ENCODE data around the gene NCOA7. TPM values are rescaled to one million over a fixed set of nuclear protein-coding genes. Genes with fewer than 3 reads are reported as not detected.
A peak's percentile ranks its signal among the peaks of the same experiment; 100 is the strongest.
"Not testable (repeated sequence)": the region's sequence is repeated elsewhere in the genome, so short reads cannot be mapped to it uniquely, and the experiment has no call there.

The NCOA7 gene
- total and polyA plus RNA-seq, 3 donors from 2014 or later = 7.5 to 26.7 (median 18.9) TPM

DNA sequence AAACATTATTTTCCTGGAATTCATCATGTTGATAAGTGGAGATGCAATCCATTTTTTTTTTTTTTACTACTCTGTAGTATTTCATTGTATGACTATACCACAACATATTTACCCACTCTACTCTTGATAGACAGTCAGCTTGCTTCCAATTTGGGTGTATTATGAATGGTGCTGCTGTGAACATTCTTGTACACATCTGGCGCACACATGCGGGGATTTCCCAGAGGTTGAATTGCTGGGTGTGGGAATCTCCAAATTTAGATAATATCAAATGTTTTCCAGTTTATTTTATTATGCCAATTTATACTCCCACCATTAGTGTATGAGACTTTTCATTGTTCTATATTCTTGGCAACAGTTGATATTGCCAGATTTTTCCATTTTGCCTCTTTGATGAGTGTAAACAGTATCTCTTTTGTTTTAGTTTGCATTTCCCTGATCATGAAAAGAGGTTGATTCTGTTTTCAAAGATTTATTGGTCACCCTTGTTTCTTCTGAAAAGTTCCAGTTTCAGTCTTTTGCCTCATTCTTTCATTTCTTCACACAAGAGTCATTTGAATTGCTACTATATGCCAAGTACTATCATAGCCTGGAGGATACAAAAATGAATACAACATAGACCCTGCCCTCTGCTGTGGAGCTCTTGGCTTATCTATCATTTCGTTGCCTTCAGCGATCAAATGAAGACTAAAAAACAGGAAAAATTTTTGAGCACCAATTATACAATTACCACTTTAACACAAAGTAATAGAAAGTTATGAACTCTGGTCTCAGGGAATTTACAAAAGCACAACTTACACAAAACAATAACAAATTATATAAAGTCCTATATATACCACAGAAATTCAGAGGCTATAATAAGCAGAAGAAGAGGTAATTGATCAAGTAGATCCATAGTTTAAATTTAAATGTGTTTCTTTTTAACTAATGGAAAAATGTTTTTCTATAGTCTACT, 17.1 kb upstream of the NCOA7 start:
- no peaks in the 10 kb centered on the region for H3K36me3 ChIP-seq (ENCODE audit: low read depth, missing control alignments)
- no peaks in the 10 kb centered on the region for H3K9me3 ChIP-seq
- no peak overlapping the region for H3K27ac ChIP-seq
- DNase-seq = no peak
- no peaks in the 10 kb centered on the region for H3K27me3 ChIP-seq
- intact Hi-C loops (cut with DNase I; ENCODE audit: low total_unique reads) = no loop called here
- TF ChIP-seq, protein P1, sequence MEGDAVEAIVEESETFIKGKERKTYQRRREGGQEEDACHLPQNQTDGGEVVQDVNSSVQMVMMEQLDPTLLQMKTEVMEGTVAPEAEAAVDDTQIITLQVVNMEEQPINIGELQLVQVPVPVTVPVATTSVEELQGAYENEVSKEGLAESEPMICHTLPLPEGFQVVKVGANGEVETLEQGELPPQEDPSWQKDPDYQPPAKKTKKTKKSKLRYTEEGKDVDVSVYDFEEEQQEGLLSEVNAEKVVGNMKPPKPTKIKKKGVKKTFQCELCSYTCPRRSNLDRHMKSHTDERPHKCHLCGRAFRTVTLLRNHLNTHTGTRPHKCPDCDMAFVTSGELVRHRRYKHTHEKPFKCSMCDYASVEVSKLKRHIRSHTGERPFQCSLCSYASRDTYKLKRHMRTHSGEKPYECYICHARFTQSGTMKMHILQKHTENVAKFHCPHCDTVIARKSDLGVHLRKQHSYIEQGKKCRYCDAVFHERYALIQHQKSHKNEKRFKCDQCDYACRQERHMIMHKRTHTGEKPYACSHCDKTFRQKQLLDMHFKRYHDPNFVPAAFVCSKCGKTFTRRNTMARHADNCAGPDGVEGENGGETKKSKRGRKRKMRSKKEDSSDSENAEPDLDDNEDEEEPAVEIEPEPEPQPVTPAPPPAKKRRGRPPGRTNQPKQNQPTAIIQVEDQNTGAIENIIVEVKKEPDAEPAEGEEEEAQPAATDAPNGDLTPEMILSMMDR (IDR thresholded peaks at IDR 0.05) = no peak
- no peak for TF ChIP-seq POLR2A (IDR thresholded peaks at IDR 0.05)
- no peaks in the 10 kb centered on the region for H3K4me1 ChIP-seq
- H3K4me3 ChIP-seq = no peak overlapping the region
- WGBS, 2 donors = 79 to 86% methylated on average over 4 of the region's 4 CpGs

DNA sequence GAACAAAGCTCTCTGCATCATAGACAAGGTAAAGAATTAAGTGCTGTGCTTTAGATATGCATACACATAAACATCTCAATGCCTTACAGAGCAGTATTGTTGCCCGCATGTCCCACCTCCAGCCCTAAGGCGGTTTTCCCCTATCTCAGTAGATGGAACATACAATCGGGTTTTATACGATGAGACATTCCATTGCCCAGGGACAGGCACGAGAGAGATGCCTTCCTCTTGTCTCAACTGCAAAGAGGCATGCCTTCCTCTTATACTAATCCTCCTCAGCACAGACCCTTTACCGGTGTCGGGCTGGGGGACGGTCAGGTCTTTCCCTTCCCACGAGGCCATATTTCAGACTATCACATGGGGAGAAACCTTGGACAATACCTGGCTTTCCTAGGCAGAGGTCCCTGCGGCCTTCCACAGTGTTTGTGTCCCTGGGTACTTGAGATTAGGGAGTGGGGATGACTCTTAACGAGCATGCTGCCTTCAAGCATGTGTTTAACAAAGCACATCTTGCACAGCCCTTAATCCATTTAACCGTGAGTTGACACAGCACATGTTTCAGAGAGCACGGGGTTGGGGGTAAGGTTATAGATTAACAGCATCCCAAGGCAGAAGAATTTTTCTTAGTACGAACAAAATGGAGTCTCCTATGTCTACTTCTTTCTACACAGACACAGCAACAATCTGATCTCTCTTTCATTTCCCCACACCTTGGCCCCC, 14.5 kb upstream of the NCOA7 start:
- H3K4me3 ChIP-seq; H3K9me3 ChIP-seq; H3K36me3 ChIP-seq (ENCODE audit: low read depth, missing control alignments); intact Hi-C loops (cut with DNase I; ENCODE audit: low total_unique reads); DNase-seq; H3K27me3 ChIP-seq; H3K4me1 ChIP-seq; H3K27ac ChIP-seq: not testable (repeated sequence)
- WGBS, 2 donors = 59 to 68% methylated on average over 14 of the region's 14 CpGs

DNA sequence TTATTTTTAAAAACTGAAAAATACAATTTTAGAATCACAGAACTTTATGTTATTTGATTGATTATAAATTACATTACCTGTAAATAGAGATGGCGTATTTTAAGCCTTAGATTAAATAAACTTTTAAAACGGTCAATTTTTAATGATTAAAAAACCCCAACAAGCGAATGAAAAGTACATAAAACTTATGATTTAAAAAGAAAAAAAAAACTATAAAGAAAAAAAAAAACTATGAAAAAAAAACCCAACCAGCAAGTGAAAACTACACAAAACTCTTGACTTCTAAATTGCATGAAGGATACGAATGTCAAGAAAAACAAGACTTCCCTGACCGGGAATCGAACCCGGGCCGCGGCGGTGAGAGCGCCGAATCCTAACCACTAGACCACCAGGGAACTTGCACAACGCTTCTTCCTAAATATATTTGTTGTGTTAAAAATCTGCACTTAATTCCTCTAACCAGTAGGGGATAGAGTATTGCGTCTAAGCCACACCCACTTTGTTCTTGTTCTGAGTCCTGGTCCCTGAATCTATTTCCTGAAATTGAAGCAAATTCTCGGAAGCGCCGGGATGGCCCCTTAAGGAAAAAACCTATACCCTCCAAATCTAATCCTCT, 10.7 kb upstream of the NCOA7 start:
- Histone ChIP-seq H3K4me3 (peak overlapping the region; percentile 67 to 72), H3K27me3 (no peaks in the 10 kb centered on the region), H3K36me3 (ENCODE audit: low read depth, missing control alignments) (no peaks in the 10 kb centered on the region), H3K27ac (peak overlapping the region; percentile 87 to 91), H3K4me1 (no peaks in the 10 kb centered on the region), H3K9me3 (no peaks in the 10 kb centered on the region)
- intact Hi-C loops (cut with DNase I; ENCODE audit: low total_unique reads) = no loop called here
- 13% methylated on average over 17 of the region's 17 CpGs for WGBS, 2 donors
- TF ChIP-seq POLR2A (IDR thresholded peaks at IDR 0.05) = no peak
- TF ChIP-seq, protein P1 (IDR thresholded peaks at IDR 0.05) = peak in 2 of 3 experiments; percentile 56
- DNase-seq = peak; percentile 88

DNA sequence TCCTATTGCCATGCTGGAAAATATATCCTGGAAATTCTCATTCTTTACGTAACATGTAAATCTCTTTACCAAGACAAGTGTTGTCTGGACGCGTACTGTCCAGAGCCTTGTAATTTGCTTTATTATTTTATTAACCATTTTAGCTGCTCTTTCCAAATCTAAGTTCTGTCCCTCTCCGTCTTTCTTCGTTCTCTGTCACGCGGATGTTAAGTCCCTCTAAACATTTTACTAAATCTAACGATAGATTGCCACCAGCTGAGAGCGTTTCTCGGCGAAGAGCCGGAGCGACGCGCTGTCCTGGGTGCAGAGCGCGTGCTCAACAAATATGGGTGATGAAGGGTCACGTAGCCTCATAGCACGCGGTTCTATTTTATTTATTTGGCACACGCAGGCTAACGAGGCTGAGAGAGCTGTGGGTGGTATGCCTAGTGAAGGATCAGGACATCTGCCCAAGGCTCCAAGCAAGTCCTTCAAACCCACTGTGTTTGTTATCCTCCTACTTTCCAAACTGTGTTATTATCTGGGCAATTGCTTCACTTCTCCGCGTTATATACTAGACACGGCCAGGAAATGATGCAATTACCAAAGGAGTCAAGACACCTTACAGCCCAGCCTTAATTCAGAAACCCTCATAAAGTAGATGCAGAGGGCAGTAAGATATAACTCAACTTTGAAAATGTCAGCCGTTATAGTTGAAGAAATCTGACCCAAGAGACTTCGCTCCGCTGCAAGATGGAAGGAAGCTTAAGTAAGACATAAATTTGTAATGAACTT, 10.0 kb upstream of the NCOA7 start:
- peak overlapping the region; percentile 67 to 72 for H3K4me3 ChIP-seq
- intact Hi-C loops (cut with DNase I; ENCODE audit: low total_unique reads) = no loop called here
- H3K4me1 ChIP-seq = no peaks in the 10 kb centered on the region
- H3K27me3 ChIP-seq = no peaks in the 10 kb centered on the region
- H3K36me3 ChIP-seq (ENCODE audit: low read depth, missing control alignments) = no peaks in the 10 kb centered on the region
- 0 to 1% methylated on average over 28 of the region's 28 CpGs for WGBS, 2 donors
- H3K9me3 ChIP-seq = no peaks in the 10 kb centered on the region
- no peak for TF ChIP-seq POLR2A (IDR thresholded peaks at IDR 0.05)
- TF ChIP-seq, protein P1 (IDR thresholded peaks at IDR 0.05) = peak in 1 of 3 experiments; percentile 3
- DNase-seq = peak; percentile 76
- peak overlapping the region; percentile 87 to 91 for H3K27ac ChIP-seq

Data from testis (tissue), 3 donors.